COLO668 (cell line): ENCODE results near the gene LRRC14B.
"Not testable (repeated sequence)": the region's sequence is repeated elsewhere in the genome, so short reads cannot be mapped to it uniquely, and the experiment has no call there.

Experiments used
- DNase-seq: peaks from one replicate; lab custom pipeline; 2025; ENCODE audit not compliant: unreplicated experiment; lab: John Stamatoyannopoulos, UW

Gene LRRC14B

DNA sequence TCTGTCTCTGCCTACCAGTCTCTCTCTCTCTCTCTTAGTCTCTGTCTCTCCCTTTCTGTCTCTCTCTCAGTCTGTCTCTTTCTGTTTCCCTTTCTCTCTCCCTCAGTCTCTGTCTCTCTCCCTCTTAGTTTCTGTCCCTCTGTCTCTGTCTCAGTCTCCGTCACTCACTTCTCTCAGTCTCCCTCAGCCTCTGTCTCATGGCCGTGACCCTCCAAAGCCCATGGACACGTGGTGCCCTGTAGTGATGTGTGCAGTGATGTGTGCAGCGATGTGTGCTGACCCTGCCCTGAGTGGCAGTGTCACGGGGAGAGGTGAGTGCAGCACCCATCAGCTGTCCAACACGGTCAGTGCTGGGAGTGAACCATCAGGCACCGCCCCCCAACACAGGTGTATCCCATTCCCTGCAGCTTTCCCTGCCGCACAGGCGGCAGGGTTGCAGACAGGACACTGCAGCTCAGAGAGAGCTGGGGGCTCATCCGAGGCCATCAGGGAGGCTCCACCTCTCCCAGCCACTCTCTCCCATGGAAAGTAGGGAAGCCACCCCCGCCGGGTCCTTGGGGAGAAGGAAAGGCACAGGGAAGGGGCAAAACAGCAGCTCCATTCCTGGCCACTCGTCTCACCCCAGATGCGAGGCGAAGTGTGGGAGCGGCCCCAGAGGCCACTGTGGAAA is 794 bp upstream of the LRRC14B start:
- peak; percentile 61 for DNase-seq

GRCh38 chr5:191949-192690 is 825 bp downstream of the LRRC14B start:
- no peak for DNase-seq

- no peak for DNase-seq
Measured at GRCh38 chr5:192691-192969, 1.3 kb downstream of the LRRC14B start.

DNA sequence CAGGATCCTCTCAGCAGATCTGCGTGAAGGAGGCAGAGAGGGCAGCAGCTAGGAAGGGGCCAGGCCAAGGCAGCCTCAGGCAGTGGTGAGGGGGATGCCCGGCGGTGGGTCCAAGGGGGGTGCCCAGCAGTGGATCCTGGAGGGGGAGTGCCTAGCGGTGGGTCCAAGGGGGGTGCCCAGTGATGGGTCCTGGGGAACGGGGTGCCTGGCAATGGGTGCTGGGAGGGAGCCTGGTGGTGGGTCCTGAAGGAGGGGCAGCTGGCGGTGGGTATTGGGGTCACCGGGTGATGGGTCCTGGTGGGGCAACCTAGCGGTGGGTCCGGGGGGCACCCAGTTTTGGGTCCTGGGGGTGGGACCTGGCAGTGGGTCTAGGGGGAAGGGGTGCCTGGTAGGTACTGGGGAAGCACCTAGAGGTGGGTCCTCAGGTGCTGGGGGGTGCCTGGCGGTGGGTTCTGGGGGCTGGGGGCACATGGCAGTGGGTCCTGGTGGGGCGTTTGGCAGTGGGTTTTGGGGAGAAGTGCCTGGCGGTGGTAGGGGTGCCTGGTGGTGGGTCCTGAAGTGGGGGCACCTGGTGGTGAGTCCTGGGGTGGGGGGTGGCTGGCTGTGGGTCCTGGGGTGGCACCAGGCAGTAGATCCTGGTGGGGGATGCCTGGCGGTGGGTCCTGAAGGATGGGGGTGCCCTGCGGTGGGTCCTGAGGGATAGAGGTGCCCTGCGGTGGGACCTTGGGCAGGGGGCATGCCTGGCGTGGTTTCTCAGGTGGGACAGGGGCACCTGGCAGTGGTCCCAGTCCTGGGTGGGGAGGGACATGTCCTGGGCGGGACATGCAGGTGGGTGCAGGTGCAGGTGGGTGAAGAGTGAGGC is 1.9 kb downstream of the LRRC14B start:
- DNase-seq, result no peak

- no peak for DNase-seq
Measured at GRCh38 chr5:194102-194501, 2.8 kb downstream of the LRRC14B start.

- no peak for DNase-seq
Measured at GRCh38 chr5:194603-195209, 3.4 kb downstream of the LRRC14B start.

DNA sequence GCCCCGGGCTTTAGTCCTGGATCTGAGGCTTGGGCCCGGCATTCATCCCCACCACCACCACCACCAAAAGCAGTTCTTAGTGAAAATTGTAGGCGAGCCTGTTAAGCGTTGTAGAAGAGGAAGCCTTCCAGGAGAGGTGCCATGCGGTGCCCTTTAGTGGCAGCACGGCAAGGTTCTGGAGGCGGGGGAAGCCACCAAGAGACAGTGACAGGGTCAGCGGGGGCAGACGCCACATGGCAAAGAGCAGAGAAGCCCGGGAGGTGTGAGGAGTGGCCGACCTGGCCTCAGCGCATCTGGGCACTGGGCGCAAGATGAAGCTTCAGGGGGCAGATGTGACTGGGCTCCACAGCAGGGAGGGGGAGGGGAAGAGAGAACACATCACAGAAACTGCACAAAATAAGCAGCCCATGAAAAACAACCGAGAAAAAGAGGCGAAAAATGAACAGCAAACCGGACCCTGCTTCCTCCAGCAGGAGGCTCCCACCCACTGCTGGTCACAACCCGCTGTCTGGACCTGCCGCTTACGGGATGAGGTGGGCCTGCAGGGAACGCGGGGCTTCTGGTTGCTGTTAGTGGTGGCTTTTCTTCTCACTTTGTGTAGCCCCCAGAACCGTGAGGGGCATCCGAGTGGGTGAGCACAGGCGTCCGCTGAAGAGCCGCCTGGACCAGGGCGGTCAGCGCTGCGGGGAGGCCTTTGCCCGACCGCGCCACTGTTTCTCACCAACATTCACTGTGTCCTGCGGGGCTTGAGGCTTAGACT is 4.3 kb downstream of the LRRC14B start:
- no peak for DNase-seq

DNA sequence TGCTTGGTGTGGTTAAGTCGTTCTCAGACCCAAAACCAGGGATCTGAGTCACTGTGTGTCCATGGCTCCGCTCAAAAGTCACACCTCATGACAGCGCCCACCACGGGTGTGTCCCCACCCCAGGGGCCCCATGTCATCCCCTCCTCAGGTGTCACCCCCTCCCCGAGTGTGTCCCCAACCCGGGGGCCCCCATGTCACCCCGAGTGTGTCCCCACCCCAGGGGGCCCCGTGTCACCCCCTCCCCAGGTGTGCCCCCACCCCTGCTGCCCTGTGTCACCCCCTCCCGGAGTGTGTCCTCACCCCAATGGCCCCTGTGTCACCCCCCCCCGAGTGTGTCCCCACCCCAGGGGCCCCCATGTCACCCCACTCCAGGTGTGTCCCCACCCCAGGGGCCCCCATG is 5.1 kb downstream of the LRRC14B start:
- DNase-seq, result no peak

DNA sequence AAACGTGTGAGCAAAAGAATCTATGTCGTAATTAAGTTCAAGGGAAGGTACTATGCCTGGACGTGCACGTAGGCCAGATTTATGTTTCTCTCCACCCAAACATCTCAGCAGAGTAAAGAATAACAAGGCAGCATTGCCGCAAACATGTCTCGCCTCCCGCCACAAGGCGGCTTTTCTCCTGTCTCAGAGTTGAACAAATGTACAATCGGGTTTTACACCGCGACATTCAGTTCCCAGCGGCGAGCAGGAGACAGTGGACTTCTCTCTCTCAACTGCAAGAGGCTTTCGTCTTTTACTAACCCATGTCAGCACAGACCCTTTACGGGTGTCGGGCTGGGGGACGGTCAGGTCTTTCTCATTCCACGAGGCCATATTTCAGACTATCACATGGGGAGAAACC is 5.7 kb downstream of the LRRC14B start:
- not testable (repeated sequence) for DNase-seq

DNA sequence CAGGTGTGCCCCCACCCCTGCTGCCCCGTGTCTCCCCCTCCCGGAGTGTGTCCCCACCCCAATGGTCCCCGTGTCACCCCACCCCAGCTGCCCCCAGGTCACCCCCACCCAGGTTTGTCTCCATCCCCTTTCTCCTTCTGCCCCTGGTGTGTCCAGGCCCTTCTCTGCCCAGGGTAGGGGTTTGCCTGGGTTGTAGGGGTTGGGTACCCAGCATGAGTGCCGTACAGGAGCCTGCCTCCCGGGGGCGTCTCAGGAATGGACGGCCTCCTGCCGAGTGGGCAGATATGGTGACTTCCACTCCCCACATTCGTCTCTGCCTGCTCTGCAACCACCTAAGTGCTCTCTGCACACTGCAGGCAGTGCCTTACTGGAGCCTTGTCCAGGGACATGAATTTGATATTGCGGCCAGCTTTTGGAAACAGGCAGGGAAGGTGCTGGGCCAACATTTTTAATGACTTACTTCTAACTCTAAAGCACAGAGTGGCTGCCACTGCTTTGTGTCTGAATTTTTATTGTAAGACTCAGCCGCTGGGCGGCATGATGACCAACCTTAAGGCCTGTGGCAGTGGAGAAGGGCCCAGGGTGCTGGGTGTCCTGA is 6.7 kb downstream of the LRRC14B start:
- DNase-seq, result no peak

DNA sequence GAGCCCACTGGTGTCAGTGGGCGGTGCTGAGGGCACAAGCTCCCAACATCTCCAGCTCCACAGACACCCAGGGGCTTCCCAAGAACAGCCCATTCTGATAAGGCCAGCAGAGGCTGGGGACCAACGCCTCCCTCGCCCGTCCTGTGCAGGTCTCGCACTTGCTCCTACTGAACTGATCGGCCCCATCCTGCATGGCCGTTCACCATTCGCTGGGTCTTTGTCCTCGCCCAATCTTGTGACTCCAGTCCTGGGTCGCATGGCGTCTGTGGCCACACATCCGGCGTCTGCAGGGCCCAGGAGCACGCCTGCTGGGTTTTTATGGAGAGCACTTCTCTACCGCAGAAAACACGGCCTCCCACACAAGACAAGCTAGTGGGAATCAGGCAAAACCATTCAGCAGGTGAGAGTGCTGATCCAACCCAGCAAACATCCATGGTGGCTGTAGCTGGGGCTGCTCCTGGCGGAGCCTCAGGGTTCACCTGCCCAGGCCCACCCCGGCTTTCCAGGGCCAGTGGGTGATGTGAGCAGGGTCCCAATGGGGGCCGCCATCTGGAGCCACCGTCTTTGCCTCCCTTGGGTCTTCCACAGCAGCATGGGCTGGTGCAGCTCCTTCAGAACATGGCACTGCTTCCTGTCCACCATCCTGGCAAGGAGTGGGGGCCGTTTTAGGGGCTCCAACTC is 7.4 kb downstream of the LRRC14B start:
- no peak for DNase-seq

DNA sequence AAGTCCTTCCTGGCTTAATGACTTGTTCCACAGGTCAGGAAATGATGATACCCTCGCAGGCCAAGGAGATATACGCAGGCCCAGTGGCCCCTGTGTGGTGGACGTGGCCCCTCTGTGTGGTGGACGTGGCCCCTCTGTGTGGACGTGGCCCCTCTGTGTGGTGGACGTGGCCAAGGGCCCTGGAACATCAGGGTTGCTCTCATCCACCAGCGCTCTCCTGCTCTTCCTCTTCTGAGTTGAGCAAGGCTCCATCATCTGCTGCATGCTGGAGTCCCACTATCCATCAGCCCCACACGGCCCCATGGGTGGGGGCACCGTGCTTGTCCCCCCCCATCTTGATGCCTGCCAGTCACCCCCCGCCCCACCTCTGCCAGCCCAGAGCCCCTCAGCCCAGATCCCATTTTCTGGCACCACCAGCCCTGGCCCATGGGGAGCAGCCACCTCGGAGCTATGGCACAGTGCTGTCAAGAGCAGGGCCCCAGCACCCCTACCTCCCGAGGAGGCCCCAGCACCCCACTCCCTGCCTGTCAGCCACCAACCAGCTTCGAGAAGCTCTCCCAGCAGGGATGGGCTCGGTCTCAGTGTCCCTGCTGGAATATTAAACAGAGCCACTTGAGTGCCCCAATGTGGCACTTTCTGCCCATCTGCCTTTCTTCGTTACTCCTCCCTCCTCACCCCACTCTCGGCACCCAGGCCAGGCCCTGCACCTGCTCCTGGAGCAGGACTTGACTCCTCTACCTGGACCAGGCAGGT is 8.1 kb downstream of the LRRC14B start:
- DNase-seq, result no peak

DNA sequence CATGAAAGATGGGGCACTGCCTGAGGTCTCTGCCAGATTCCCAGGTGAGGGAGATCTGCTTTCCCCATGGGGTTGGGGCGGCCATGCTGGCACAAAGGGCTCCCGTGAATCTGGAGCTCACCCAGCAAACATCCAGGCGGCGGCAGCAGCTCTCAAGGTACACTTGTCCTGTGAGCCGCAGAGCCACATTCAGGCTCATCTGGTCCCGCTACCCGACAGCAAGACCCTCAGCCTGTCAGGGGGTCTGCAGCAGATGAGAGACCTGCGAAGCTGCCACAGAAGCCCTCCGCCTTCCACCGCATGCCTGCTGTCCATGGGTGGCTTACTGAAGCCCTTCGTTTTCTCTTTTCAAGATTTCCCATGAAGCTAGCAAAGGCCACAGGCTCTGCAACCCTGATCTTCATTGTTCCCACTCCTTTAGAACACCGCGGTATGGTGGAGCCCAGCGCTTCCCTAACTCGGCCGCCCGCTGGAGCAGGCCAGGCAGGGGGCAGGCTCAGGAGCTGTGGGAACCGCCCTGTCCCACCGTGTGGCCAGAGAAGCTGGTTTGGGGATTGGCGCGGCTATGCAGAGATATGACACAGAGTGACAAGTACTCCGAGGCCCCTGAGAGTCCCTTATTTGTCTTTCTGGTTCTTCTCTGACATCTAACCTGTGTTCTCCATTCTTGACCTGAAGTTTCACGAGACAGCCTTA is 8.8 kb downstream of the LRRC14B start:
- DNase-seq, result no peak

DNA sequence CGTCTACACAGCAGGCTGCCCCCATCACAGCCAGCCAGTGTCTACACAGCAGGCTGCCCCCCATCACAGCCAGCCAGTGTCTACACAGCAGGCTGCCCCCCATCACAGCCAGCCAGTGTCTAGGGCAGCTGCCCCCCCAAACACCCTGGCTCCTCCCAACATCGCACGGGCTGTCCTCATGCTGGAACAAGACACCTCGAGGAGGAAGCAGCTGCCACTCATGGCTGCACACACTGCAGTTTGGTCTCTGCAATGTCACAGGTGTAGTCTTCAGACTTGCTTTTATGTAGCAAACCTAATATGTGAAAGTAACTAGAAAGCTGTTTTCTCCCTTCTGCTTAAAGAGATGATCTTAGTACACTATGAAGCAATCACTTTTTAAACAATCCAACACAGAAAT is 9.7 kb downstream of the LRRC14B start:
- DNase-seq, result no peak

DNA sequence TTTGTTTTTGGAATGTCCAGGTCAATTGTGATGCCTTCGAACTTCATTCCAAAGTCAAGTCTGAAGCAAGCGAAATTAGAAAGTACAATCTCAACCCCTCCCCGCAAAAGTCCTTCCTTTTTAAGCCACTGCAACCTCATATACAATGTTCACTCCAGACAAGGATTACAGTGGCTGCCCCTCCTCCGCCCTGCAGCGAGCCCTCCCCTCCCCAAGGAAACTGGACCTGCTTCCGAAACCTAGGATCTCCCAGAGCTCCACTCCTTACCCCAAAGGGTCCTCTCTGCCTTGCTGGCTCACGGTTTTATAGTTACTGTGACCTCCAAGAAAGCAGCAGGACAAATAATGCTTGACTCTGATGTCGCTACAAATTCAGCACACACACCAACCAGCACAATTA is 10.4 kb downstream of the LRRC14B start:
- DNase-seq, result no peak

DNA sequence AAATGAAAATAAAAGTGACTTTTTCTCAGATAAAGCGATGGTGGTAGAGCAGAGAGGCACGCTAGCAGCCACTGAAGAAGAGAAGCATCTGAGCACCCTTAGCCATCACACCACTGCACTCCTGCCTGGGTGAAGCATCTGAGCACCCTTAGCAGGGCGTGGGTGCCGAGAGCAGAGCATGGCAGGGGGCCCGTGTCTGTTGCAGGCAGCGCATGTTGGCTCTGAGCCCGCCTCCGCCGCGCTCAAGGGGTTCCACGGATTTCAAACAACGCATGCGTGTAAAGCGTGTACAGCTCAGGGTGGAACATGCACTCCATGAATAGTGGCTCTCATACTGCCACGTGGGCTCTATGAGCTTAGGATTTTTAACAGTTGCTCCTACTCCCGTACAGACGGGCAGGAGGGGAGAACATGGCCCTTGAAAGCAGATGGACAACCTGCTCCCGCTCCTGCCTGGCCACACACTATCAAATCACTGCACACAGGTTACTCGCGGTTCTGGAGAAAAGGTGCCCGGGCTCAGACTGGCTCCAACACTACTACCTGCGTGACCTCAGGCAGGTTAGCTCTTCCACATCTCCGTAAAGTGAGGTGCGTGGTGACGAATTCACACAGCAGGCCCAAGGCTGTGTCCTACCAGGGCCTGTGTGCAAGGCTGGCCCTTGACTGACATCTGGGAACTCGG is 12.1 kb downstream of the LRRC14B start:
- no peak for DNase-seq

DNA sequence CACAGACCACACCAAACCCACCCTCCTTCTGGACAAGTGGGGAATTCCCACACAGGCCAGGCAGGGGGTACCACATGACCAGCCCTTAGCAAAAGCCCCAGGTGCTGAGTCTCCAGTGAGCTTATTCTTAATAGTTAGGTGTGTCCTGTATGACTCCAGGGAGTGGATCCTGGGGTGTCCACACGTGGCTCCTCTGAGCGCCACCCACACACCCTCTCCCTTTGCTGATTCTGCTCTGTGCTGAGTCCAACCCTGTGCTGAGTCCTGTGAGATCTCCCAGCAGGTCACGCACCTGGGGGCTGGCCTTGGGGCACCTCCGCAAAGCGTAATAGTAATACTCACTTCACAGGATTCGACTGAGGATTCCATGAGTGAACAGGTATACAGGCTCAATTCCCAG is 12.7 kb downstream of the LRRC14B start:
- DNase-seq, result no peak

DNA sequence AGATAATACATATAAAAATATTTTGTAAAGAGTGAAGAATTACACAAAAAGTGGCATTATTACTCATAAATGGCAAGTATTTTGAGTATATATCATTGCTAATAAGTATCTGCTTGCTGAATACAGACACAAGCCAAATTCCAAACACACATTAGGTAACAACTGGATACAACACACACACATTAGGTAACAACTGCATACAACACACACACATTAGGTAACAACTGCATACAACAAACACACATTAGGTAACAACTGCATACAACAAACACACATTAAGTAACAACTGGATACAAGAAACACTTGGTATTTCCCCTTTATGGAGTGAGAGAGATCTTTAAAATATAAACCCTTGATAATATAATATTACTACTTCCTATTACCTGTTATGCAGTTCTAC is 13.2 kb downstream of the LRRC14B start:
- no peak for DNase-seq
